IPS-15b (cell line): ENCODE measurements around the gene ELAVL2.

ENCODE experiments used
- H3K27me3 ChIP-seq: one replicate; pipeline ENCODE4 v1.6.1; 2013; ENCODE audit warnings: low read length; ENCODE audit not compliant: control insufficient read depth, insufficient read depth
- H3K36me3 ChIP-seq: one replicate; pipeline ENCODE4 v1.6.1; 2013; ENCODE audit warnings: low read length; ENCODE audit not compliant: control insufficient read depth, insufficient read depth
- H3K4me1 ChIP-seq: one replicate; pipeline ENCODE4 v1.6.1; 2013; ENCODE audit warnings: mild to moderate bottlenecking, low read length; ENCODE audit not compliant: control insufficient read depth, insufficient read depth
- H3K4me3 ChIP-seq: one replicate; pipeline ENCODE4 v1.5.1; 2013; ENCODE audit warnings: low read depth, low read length
- H3K9ac ChIP-seq: one replicate; pipeline ENCODE4 v1.6.1; 2013; ENCODE audit warnings: low read depth, mild to moderate bottlenecking, low read length
- H3K9me3 ChIP-seq: one replicate; pipeline ENCODE4 v1.6.1; 2013; ENCODE audit warnings: mild to moderate bottlenecking, low read length; ENCODE audit not compliant: control insufficient read depth, insufficient read depth

Gene ELAVL2

DNA sequence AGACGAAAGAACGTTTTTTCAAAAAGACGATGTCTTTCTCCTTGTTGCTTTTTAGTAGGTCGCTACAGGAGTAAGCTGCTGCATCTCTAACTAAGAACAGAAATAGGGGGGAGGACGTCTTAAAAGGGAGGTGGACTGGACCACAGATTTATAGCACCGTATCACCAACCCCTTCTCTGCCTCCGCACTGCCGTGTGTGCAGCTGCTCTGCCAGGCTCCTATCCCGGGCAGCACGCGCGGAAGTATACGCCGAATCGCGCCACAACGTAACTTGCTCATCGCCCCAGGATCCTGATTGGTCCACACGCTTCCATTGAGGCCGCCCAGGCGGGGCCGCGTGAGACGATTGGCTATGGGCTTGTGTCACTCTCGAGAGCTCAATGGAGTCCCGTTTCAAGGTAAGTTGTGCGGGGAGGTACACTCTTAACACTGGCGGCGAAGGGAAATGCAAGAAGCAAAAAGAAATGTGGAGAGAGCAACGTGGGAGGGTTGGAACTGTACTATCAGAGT lies at the start of gene ELAVL2:
ELAVL2 (minus strand) TSS at position 121 of the 510 bp plus-strand sequence. CDS start 64,006 bp downstream, outside the sequence.
- Histone ChIP-seq H3K27me3 (peaks cover 77% of the 10 kb centered on the region), H3K4me3 (peak within 1 kb of the TSS; percentile 79)

DNA sequence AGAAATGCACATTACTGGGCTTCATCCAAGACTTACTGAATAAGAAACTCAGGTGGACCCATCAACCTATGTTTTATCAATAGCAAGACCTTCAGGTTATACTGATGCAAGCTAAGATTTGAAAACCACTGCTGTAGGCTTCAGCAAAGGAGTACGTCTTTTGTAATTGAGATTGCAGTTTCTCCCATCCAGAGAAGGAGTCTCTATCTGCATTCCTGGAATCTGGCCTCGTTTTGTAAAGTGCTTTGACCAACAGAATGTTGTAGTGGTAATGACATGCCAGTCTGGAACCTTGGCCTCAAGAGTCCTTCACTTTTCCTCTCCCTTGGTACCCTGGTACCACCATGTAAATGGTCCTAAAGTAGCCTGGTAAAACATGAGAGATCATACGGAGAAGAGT lies 32.2 kb upstream of the ELAVL2 start:
- H3K9me3 ChIP-seq: no peaks in the 10 kb centered on the region

More for the DNA sequence above, at the start of gene ELAVL2:
- Histone ChIP-seq H3K9me3 (no peaks in the 10 kb centered on the region), H3K9ac (no peak within 1 kb of the TSS), H3K36me3 (no peaks in the 10 kb centered on the region), H3K4me1 (peaks cover 8% of the 10 kb centered on the region)

DNA sequence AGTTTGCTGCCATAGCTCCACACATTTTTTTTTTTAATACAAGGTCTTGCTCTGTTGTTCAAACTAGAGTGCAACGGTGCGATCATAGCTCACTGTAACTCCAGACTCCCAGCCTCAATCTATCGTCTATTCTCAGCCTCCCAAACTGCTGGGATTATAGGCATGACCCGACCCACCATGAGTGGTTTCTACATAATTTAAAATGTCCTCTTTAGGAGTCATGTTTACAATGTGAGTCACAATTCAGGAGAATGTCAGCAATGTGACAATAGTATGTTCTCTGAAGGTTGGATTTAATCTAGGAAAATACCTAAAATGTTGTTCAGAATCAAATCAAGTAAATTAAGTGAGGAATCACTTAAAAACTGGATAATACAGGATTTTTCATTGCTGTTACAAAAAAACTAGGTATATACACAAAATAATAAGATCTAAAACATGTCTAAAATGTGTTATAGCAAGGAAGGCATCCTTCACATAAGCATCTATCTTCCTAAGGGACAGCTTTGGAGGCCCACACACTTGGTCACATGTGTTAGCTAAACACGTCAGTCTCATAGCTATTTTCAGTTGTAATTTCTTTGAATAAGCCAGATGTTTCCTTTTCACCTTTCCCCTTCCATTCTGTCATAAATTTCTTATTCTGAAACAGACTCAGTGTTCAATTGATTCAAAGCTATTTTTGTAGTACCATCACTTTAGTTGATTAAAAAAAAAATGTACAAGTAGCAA lies 30.0 kb upstream of the ELAVL2 start:
- Histone ChIP-seq H3K9ac (no peak overlapping the region), H3K9me3 (no peaks in the 10 kb centered on the region), H3K27me3 (peaks cover 12% of the 10 kb centered on the region), H3K4me1 (no peaks in the 10 kb centered on the region), H3K4me3 (no peak overlapping the region), H3K36me3 (no peaks in the 10 kb centered on the region)

More for the DNA sequence above, 32.2 kb upstream of the ELAVL2 start:
- Histone ChIP-seq H3K4me3 (no peak overlapping the region), H3K36me3 (no peaks in the 10 kb centered on the region), H3K9ac (no peak overlapping the region), H3K4me1 (no peaks in the 10 kb centered on the region), H3K27me3 (no peaks in the 10 kb centered on the region)

DNA sequence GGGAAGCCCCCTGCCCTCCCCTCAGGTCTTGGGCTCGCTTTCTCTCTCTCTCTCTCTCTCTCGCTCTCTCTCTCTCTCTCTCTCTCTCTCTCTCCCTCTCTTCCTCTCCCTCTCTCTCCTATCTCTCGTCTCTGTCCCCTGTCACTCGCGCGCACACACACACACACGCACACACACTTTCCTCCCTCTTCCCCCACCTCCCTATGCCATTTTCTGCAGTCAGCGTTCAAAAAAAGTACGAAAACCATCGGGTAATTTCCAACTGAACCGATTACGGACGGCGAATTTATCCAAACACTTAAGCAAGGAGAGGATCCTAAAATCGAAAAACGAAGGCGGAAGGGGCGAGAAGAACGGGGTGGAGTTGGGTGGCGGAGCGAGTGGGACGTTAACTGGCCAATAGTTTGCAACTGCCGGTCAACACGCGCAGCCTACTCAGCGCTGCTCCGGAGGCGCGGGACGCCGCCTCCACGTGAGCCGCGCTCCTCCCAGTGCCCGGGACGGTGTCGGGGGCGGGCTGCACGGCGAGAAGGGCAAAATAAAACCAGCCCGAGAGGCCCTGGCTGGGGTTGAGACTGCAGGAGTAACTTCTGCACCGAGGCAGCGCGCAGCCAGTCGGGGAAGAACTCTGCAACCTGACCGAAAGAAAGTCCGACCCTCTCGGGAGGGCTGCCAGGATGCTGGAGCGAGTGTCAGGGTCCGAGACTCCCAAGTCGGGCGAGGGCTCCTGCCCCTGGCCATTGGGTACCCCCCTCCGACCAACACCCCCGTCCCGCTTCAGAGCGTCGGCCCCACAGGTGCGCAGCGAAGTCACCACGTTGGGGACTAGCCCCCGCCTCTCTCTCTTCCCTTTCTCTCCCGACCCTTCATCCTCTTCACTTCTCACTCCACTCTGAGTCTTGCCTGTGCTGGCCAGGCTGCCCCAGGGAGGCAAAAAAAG lies 24.9 kb upstream of the ELAVL2 start:
- H3K4me1 ChIP-seq: peaks cover 3% of the 10 kb centered on the region
- H3K9me3 ChIP-seq: no peaks in the 10 kb centered on the region
- peak overlapping the region; percentile 77 for H3K4me3 ChIP-seq
- H3K36me3 ChIP-seq: no peaks in the 10 kb centered on the region
- no peak overlapping the region for H3K9ac ChIP-seq
- peaks cover 12% of the 10 kb centered on the region for H3K27me3 ChIP-seq

DNA sequence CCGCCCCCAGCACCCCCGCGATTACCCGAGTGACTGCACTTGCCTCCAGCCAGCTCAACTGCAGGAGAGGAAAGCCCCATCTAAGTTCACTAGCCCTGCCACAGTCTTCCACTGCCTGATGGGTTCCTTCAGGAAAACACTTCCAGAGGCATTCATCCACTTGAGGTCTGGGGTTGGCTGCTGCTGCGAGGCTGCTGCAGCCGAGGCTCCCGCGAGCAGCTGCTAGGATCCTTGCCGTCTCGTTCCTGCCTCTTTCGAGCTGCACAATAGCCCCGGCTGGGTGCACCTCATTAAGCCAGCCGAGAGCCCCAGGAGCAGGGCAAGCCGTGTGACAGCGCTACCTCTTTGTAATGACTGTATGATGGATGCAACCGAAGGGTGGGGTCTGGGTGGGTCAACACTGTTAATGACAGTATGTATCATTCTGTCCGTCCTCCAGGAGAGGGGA lies 24.2 kb upstream of the ELAVL2 start:
- Histone ChIP-seq H3K36me3 (no peaks in the 10 kb centered on the region), H3K4me1 (peaks cover 3% of the 10 kb centered on the region), H3K9ac (no peak overlapping the region), H3K27me3 (peaks cover 12% of the 10 kb centered on the region), H3K9me3 (no peaks in the 10 kb centered on the region), H3K4me3 (peak overlapping the region; percentile 77)

DNA sequence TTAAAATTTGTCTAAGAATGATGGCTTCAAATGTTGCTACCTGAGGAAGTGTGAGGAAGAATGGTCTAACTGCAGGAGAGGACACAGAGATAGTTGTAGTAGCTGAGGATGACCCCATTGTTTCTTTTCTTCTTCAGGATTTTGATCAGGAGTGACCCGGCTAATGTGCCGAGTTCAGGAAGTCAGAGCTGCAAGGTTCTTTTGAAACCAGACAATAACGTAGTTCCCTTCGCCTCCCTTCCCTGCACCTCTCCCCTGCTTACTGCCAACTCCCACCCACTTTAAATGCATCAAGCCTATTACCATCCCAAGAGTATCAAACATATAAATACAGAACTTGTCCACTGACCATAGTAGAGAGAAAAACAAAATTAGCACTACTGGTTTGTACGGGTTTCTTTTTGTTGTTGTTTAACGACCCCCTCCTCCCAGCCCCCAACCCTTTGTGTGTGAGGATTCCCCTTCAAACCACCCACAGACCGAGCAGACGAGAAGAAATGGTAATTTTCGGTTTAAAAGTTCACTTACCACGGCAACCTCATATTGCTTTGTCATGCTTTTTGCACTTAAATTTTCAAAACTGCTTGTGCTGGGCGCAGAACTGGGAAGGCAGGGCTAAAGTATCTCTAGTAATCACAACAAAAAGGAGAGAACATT lies 23.5 kb upstream of the ELAVL2 start:
- Histone ChIP-seq H3K27me3 (peaks cover 12% of the 10 kb centered on the region), H3K4me1 (peaks cover 3% of the 10 kb centered on the region), H3K36me3 (no peaks in the 10 kb centered on the region), H3K9ac (peak overlapping the region; percentile 38), H3K9me3 (no peaks in the 10 kb centered on the region), H3K4me3 (peak overlapping the region; percentile 77)

DNA sequence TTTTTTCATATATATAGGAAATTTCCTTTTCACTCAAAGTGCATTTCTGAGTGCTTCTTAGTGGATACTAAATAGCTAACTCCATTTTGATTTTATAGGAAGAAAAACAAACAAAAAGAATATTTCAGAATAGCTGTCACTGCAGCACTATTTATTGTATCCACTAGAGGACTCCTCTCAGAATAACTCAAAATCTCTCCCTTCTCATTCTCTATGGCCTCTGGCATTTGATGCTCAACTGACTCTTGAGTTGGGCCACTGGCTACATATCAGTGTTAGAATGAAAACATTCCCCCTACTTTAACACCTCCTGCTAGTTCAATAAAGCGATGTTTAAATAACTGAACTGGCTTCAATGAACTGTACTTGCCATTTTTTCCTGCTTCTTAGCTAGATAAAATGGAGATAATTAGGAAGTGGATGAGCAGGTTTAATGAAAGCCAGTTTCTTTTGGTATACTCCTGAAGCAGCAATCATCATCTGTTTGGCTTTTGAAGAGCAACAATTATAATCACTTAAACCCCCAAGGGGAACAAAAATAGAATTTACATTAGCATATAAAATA lies 16.6 kb upstream of the ELAVL2 start:
- no peaks in the 10 kb centered on the region for H3K9me3 ChIP-seq
- H3K4me1 ChIP-seq: peaks cover 9% of the 10 kb centered on the region
- H3K27me3 ChIP-seq: no peaks in the 10 kb centered on the region
- H3K9ac ChIP-seq: no peak overlapping the region
- H3K36me3 ChIP-seq: no peaks in the 10 kb centered on the region
- no peak overlapping the region for H3K4me3 ChIP-seq

DNA sequence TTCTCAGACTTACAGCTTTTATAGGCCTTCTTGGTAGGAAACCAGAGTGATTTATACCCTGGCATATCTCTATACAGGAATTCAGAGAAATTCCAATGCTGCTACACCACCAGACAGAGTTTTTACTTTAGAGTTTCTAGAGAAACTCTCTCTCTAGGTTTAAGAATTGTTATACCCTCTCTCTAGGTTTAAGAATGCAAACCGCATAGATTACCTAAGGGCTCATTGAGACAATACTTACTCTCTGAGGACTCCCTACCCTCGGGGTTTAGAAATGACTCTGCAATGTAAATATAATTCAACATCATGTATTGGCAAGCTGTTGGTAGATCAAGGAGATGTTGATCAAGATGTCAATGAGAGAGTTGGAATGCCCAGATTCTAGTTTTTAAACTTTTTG lies 15.3 kb upstream of the ELAVL2 start:
- Histone ChIP-seq H3K27me3 (no peaks in the 10 kb centered on the region), H3K9me3 (no peaks in the 10 kb centered on the region), H3K4me3 (no peak overlapping the region)

DNA sequence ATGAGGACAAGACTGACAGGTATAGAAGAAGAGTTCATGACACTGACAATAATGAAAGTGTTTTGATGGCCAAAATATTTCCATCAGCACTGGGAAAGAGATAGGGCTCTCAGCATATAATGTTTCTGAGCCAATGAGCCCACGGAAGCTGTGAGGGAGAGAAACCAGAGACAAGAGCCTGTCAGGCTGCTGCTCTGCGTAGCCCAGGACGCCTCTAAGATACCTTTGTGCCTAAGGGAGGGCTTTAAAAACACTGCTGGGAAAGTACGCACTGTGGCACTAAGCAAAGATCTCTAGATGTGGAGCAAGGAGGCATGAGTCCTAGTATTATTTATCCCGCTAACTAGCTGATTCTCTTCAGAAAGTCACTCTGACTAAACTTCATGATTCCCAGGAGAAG lies 11.0 kb upstream of the ELAVL2 start:
- H3K4me1 ChIP-seq: peaks cover 6% of the 10 kb centered on the region
- no peak overlapping the region for H3K4me3 ChIP-seq
- H3K36me3 ChIP-seq: no peaks in the 10 kb centered on the region
- H3K9ac ChIP-seq: no peak overlapping the region
- no peaks in the 10 kb centered on the region for H3K9me3 ChIP-seq
- peaks cover 13% of the 10 kb centered on the region for H3K27me3 ChIP-seq

More for the DNA sequence above, 15.3 kb upstream of the ELAVL2 start:
- no peaks in the 10 kb centered on the region for H3K36me3 ChIP-seq
- peaks cover 9% of the 10 kb centered on the region for H3K4me1 ChIP-seq
- no peak overlapping the region for H3K9ac ChIP-seq

DNA sequence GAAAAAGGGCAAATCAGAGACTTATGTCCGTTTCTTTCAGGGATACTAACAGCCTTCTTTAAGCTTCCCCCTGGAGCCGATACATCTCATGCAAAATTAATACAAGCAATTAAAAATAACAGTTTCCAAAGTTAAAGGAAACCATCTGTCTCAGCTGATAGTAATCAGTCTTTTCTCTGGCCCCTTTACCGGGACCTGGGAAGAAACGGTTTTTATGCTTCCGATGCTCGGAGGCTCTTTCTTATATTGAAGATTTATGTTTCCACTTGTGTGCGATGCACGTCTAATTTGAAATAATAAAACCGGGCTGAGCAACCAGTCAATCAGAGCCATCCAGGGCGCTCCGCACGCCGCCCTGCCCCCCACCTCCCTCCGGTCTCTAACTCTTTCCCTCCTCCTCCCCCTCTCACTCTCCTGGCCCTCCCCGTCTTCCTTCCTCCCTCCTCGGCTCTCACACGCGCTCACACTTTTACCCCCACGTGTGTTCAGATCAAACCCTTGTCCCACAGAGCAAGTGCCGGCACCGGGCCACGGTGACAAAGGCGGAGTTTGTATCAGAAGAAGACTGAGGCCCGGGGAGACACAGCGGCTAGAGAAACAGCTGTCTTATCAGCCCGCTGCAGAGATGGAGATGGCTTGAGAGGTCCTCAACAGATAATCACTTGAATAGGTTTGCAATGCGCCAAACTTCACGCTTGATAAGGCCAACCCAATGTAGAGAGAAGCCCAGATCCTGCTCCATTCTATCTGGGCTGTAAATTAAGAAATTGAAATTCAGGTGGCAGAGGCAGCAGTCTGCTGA lies 5.1 kb upstream of the ELAVL2 start:
- Histone ChIP-seq H3K4me1 (no peaks in the 10 kb centered on the region), H3K36me3 (no peaks in the 10 kb centered on the region), H3K9me3 (no peaks in the 10 kb centered on the region), H3K4me3 (peak overlapping the region; percentile 45), H3K27me3 (peaks cover 65% of the 10 kb centered on the region), H3K9ac (no peak overlapping the region)
